Left forelimb (tissue), 1 donor: ENCODE results near the gene OR9A2.
A peak's percentile ranks its signal among the peaks of the same experiment; 100 is the strongest.
"Not testable (repeated sequence)": the region's sequence is repeated elsewhere in the genome, so short reads cannot be mapped to it uniquely, and the experiment has no call there.

Experiments
- DNase-seq: peaks from one replicate; pipeline ENCODE4 v3.0.0-alpha.2; 2018; ENCODE audit warnings: low spot score

The OR9A2 gene

GRCh38 chr7:143016996-143017395 lies 9.9 kb downstream of the OR9A2 start:
- DNase-seq = no peak

- no peak for DNase-seq
Observed at GRCh38 chr7:143015926-143016490, 10.9 kb downstream of the OR9A2 start.

- no peak for DNase-seq
Observed at GRCh38 chr7:143015084-143015483, 11.8 kb downstream of the OR9A2 start.

- no peak for DNase-seq
Observed at GRCh38 chr7:143013893-143014292, 13.0 kb downstream of the OR9A2 start.

GRCh38 chr7:143013473-143013872 lies 13.5 kb downstream of the OR9A2 start:
- DNase-seq = no peak

- no peak for DNase-seq
Observed at GRCh38 chr7:143012409-143012808, 14.5 kb downstream of the OR9A2 start.

- no peak for DNase-seq
Observed at GRCh38 chr7:143012001-143012400, 14.9 kb downstream of the OR9A2 start.

- peak; percentile 86 for DNase-seq
Observed at GRCh38 chr7:143008007-143008901, 18.7 kb downstream of the OR9A2 start.

GRCh38 chr7:143005632-143006260 lies 21.2 kb downstream of the OR9A2 start:
- no peak for DNase-seq

GRCh38 chr7:143003393-143004051 lies 23.4 kb downstream of the OR9A2 start:
- DNase-seq = no peak

- DNase-seq = no peak
Observed at GRCh38 chr7:143002898-143003297, 24.0 kb downstream of the OR9A2 start.

- no peak for DNase-seq
Observed at GRCh38 chr7:143002106-143002505, 24.8 kb downstream of the OR9A2 start.

- DNase-seq = no peak
Observed at GRCh38 chr7:143000648-143001047, 26.3 kb downstream of the OR9A2 start.

GRCh38 chr7:142999793-143000192 lies 27.1 kb downstream of the OR9A2 start:
- no peak for DNase-seq

- no peak for DNase-seq
Observed at GRCh38 chr7:142998966-142999365, 28.0 kb downstream of the OR9A2 start.

- DNase-seq = no peak
Observed at GRCh38 chr7:142997456-142997989, 29.4 kb downstream of the OR9A2 start.

GRCh38 chr7:142992427-142992826 lies 34.5 kb downstream of the OR9A2 start:
- no peak for DNase-seq

- no peak for DNase-seq
Observed at GRCh38 chr7:142984297-142984696, 42.6 kb downstream of the OR9A2 start.

- no peak for DNase-seq
Observed at GRCh38 chr7:142983825-142984224, 43.1 kb downstream of the OR9A2 start.

- not testable (repeated sequence) for DNase-seq
Observed at GRCh38 chr7:142978402-142978801, 48.5 kb downstream of the OR9A2 start.
